WTC11 (cell line): ENCODE data around the gene BLOC1S5. TPM values are rescaled to one million over a fixed set of nuclear protein-coding genes. Genes with fewer than 3 reads are reported as not detected.

Source experiments
- ATAC-seq: fragments of 200-7000 bp; cut with Tn5 transposase; 2 replicates; pipeline ENCODE4 v1.10.0; 2021; ENCODE audit warnings: mild to moderate bottlenecking, moderate library complexity
- CTCF ChIA-PET: fragments of 300-600 bp; sonication (Branson Sonifier 250); formaldehyde crosslinking; loops from one replicate; lab custom pipeline; 2021; ENCODE audit warnings: antibody characterized with exemption; lab: Charles Lee
- POLR2A ChIA-PET: fragments of 350-600 bp; sonication (Branson Sonifier 250); formaldehyde crosslinking; loops from one replicate; lab custom pipeline; 2021; ENCODE audit warnings: antibody characterized with exemption; lab: Charles Lee
- DNase-seq: peaks from one replicate; pipeline ENCODE4 v3.0.0; 2021; ENCODE audit warnings: low spot score
- H3K27ac Mint-ChIP-seq: 2 replicates; pipeline ENCODE4 v1.8.0; 2021; ENCODE audit warnings: mixed read lengths
- H3K27me3 Mint-ChIP-seq: 2 replicates; pipeline ENCODE4 v1.8.0; 2021; ENCODE audit warnings: low read depth, mild to moderate bottlenecking, moderate library complexity, mixed read lengths
- H3K36me3 Mint-ChIP-seq: 2 replicates; pipeline ENCODE4 v1.8.0; 2021; ENCODE audit warnings: mixed read lengths
- H3K4me1 Mint-ChIP-seq: 2 replicates; pipeline ENCODE4 v1.8.0; 2022; ENCODE audit warnings: mixed read lengths
- H3K4me3 Mint-ChIP-seq: 2 replicates; pipeline ENCODE4 v1.8.0; 2021; ENCODE audit warnings: mild to moderate bottlenecking, moderate library complexity, mixed read lengths
- H3K9me3 Mint-ChIP-seq: 2 replicates; pipeline ENCODE4 v1.8.0; 2021; ENCODE audit warnings: mixed read lengths
- ETV6 ChIP-seq: sonication (generic); formaldehyde crosslinking; IDR thresholded peaks from 2 replicates; pipeline ENCODE4 v1.8.1; 2022; ENCODE audit warnings: mild to moderate bottlenecking, missing genetic modification reagents
- FOXP1 ChIP-seq: sonication (generic); formaldehyde crosslinking; IDR thresholded peaks from 2 replicates; pipeline ENCODE4 v1.8.0; 2022; ENCODE audit warnings: missing genetic modification reagents, mild to moderate bottlenecking, moderate library complexity, borderline replicate concordance
- GABPB1 ChIP-seq: sonication (generic); formaldehyde crosslinking; IDR thresholded peaks from 2 replicates; pipeline ENCODE4 v1.8.1; 2023; ENCODE audit warnings: mild to moderate bottlenecking, missing genetic modification reagents
- GRHL2 ChIP-seq: fragments of 250-450 bp; sonication (Bioruptor Pico); IDR thresholded peaks from 2 replicates; pipeline ENCODE4 v1.8.0; 2022; ENCODE audit warnings: mild to moderate bottlenecking, moderate library complexity; ENCODE audit not compliant: insufficient replicate concordance, severe bottlenecking
- JAZF1 ChIP-seq: fragments of 250-450 bp; sonication (Bioruptor Pico); IDR thresholded peaks from 2 replicates; pipeline ENCODE4 v1.9.0; 2021; ENCODE audit warnings: moderate library complexity, mild to moderate bottlenecking, inconsistent platforms
- KAT7 ChIP-seq: sonication (generic); formaldehyde crosslinking; IDR thresholded peaks from 2 replicates; pipeline ENCODE4 v1.8.1; 2023; ENCODE audit warnings: missing genetic modification reagents, mild to moderate bottlenecking, borderline replicate concordance
- NFE2L1 ChIP-seq: sonication (generic); formaldehyde crosslinking; IDR thresholded peaks from 2 replicates; pipeline ENCODE4 v1.8.1; 2023; ENCODE audit warnings: missing genetic modification reagents
- NR2C2 ChIP-seq: sonication (generic); formaldehyde crosslinking; IDR thresholded peaks from 2 replicates; pipeline ENCODE4 v1.8.0; 2022; ENCODE audit warnings: mild to moderate bottlenecking, missing genetic modification reagents
- NR3C1 ChIP-seq: sonication (generic); formaldehyde crosslinking; conservative IDR thresholded peaks from 2 replicates; pipeline ENCODE4 v1.8.1; 2023; ENCODE audit warnings: low read depth, mild to moderate bottlenecking, missing genetic modification reagents
- SMAD3 ChIP-seq: sonication (generic); formaldehyde crosslinking; IDR thresholded peaks from 2 replicates; pipeline ENCODE4 v1.8.0; 2022; ENCODE audit warnings: missing genetic modification reagents, mild to moderate bottlenecking, borderline replicate concordance
- SOX15 ChIP-seq: fragments of 250-450 bp; sonication (Bioruptor Pico); IDR thresholded peaks from 2 replicates; pipeline ENCODE4 v1.9.0; 2021; ENCODE audit warnings: mild to moderate bottlenecking
- SP1 ChIP-seq: sonication (generic); formaldehyde crosslinking; conservative IDR thresholded peaks from 2 replicates; pipeline ENCODE4 v1.8.1; 2022; ENCODE audit warnings: missing genetic modification reagents
- TEAD1 ChIP-seq: sonication (generic); formaldehyde crosslinking; IDR thresholded peaks from 2 replicates; pipeline ENCODE4 v1.8.0; 2022; ENCODE audit warnings: mild to moderate bottlenecking, missing genetic modification reagents
- TEAD4 ChIP-seq: sonication (generic); formaldehyde crosslinking; IDR thresholded peaks from 2 replicates; pipeline ENCODE4 v1.8.0; 2022; ENCODE audit warnings: mild to moderate bottlenecking, missing genetic modification reagents
- ZBTB21 ChIP-seq: sonication (generic); formaldehyde crosslinking; IDR thresholded peaks from 2 replicates; pipeline ENCODE4 v1.8.1; 2023; ENCODE audit warnings: mild to moderate bottlenecking, missing genetic modification reagents, borderline replicate concordance
- ZNF138 ChIP-seq: sonication (generic); formaldehyde crosslinking; conservative IDR thresholded peaks from 2 replicates; pipeline ENCODE4 v1.8.1; 2022; ENCODE audit warnings: mild to moderate bottlenecking, moderate library complexity, missing genetic modification reagents
- ZNF219 ChIP-seq: sonication (generic); formaldehyde crosslinking; IDR thresholded peaks from 2 replicates; pipeline ENCODE4 v1.8.0; 2023; ENCODE audit warnings: missing genetic modification reagents, mild to moderate bottlenecking, borderline replicate concordance
- ZNF423 ChIP-seq: fragments of 250-450 bp; sonication (Bioruptor Pico); IDR thresholded peaks from 2 replicates; pipeline ENCODE4 v2.1.2; 2022; ENCODE audit warnings: mild to moderate bottlenecking, moderate library complexity
- total RNA-seq: library from RNA; stranded (reverse); gene quantifications from 3 replicates; pipeline ENCODE4 v1.2.3, GENCODE V29; 2021
- TF ChIP-seq, protein P1 (sequence below): sonication (generic); formaldehyde crosslinking; IDR thresholded peaks from 2 replicates; pipeline ENCODE4 v1.8.1; 2023; ENCODE audit warnings: mild to moderate bottlenecking, missing genetic modification reagents, moderate library complexity
- TF ChIP-seq, protein P2 (sequence below): fragments of 250-450 bp; sonication (Bioruptor Pico); conservative IDR thresholded peaks from 2 replicates; pipeline ENCODE4 v1.9.0; 2021; ENCODE audit warnings: mild to moderate bottlenecking
- TF ChIP-seq, protein P3 (sequence below): sonication (generic); formaldehyde crosslinking; IDR thresholded peaks from 2 replicates; pipeline ENCODE4 v1.8.0; 2022; ENCODE audit warnings: mild to moderate bottlenecking, missing genetic modification reagents
- TF ChIP-seq, protein P4 (sequence below): sonication (generic); formaldehyde crosslinking; conservative IDR thresholded peaks from 2 replicates; pipeline ENCODE4 v1.8.1; 2022; ENCODE audit warnings: mild to moderate bottlenecking, missing genetic modification reagents

Gene BLOC1S5
- total RNA-seq, 1 experiment from 2014 or later = 17.9 TPM

DNA sequence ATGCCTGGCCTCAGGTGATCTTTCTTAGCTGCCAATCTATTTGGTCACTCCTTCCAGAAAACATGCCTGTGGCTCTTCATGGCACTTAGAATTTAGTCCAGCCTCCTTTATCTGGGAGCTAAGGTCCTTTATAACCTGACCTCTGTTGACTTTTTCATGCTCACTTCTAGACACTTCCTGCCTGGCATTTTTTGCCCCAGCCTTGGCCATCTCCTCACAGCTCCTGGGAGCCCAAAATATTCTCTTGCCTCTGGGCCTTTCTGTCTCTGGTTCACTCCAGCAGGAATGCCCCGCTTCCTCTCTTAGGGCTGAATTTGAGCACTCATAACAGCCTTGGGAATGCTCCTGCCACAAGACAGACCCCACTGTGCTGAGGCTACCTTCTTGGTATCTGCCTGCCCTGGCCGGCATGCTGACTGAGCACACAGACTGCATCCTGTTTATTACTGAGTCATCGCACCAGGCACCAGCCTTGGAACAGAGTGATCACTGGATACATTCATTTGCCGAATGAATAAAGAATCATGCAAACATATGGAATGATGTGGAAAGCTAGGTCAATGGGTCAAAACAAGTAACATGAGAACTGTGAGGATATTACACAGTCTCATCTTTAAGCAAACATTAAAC, 44.0 kb upstream of the BLOC1S5 start:
- H3K27me3 Mint-ChIP-seq = no peaks in the 10 kb centered on the region
- DNase-seq = no peak
- peaks cover 4% of the 10 kb centered on the region for H3K4me1 Mint-ChIP-seq
- ChIA-PET POLR2A (no interaction called here), CTCF (interaction anchor here (0.6 kb wide), 1 partner anchor 95 kb away, joined by 4 read pairs; no protein-coding TSS in a partner anchor)
- H3K4me3 Mint-ChIP-seq = no peak overlapping the region
- H3K36me3 Mint-ChIP-seq = no peaks in the 10 kb centered on the region
- ATAC-seq = no peak
- TF ChIP-seq GABPB1 (CRISPR knock-in tag) (peak; percentile 78), ZNF423 (CRISPR knock-in tag) (no peak), TEAD1 (no peak)
- peaks cover 13% of the 10 kb centered on the region for H3K9me3 Mint-ChIP-seq
- H3K27ac Mint-ChIP-seq = no peak overlapping the region

DNA sequence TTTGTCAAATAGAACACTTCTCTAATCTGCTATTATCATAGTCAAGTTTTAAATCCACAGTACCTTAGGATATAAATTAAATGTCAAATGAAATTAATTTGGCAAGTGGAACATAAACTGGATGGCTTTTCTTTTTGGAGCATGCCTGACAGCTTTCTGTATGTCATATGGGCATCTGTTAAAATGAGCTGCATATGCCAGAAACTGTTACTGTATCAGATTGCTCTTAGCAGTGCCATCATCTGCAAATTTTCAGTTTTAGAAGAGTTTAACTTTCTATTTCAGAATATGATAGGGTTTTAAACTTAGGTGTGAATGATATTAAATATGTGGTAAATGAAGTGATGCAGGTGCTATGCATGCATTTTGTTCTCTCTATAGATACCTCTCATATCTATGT, 41.6 kb upstream of the BLOC1S5 start:
- POLR2A ChIA-PET = no interaction called here
- TF ChIP-seq NR2C2 (CRISPR knock-in tag) = no peak
- TF ChIP-seq, protein P1, sequence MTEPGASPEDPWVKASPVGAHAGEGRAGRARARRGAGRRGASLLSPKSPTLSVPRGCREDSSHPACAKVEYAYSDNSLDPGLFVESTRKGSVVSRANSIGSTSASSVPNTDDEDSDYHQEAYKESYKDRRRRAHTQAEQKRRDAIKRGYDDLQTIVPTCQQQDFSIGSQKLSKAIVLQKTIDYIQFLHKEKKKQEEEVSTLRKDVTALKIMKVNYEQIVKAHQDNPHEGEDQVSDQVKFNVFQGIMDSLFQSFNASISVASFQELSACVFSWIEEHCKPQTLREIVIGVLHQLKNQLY (CRISPR knock-in tag) = no peak
- no peak for TF ChIP-seq NR3C1
- TF ChIP-seq ETV6 (CRISPR knock-in tag) = no peak
- no peak for TF ChIP-seq ZBTB21 (CRISPR knock-in tag)
- TF ChIP-seq, protein P2, sequence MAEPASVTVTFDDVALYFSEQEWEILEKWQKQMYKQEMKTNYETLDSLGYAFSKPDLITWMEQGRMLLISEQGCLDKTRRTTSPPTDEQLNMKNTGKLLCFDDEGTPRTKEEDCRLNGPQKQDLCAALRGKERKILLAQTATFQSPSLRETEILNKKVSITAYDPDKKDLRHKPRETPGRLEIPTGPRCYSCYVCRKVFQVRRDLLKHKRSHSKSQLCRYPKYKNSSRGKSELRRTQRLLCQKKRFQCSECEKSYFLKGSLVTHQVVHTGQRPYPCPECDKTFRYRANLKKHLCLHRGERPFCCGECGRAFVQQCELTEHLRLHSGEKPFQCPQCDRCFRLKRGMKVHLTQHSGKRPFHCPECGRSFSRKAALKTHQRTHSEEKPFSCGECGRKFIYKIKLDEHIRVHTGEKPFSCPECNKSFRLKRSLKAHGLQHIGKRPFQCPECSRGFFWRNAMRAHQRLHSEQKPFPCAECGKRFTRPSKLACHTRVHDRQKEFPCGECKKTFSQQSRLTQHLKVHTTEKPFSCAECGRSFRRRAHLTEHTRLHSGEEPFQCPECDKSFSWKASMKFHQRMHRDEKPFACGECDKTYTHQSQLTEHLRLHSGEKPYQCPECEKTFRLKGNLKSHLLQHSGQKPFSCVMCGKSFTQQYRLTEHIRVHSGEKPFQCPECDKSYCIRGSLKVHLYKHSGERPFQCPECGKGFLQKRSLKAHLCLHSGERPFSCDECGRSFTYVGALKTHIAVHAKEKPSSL (CRISPR knock-in tag) = no peak
- TF ChIP-seq, all 79 proteins: peak for 0
- H3K4me3 Mint-ChIP-seq = no peak overlapping the region
- ATAC-seq (no peak), DNase-seq (no peak)
- H3K9me3 Mint-ChIP-seq = peaks cover 13% of the 10 kb centered on the region
- H3K4me1 Mint-ChIP-seq = peaks cover 16% of the 10 kb centered on the region
- no peaks in the 10 kb centered on the region for H3K27me3 Mint-ChIP-seq
- CTCF ChIA-PET = no interaction called here
- no peak overlapping the region for H3K27ac Mint-ChIP-seq
- H3K36me3 Mint-ChIP-seq = peaks cover 1% of the 10 kb centered on the region

DNA sequence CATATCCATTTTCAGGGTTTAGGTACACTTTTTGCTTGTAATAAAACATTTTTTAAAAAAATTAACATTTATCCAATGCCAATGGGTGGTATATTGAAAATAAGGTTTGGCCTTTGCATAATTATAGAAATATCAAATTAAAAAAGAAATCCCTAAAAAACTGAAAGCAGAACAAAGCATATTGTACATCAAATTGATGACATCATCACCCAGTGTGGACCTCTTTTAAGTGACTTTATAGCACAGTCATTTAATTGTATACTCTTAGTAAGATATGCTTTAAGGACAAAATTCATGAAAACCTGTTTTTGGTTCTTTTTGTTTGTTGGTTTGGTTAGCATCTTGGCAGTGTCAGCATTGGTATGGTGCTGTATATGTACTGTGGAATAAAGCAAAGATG, 39.5 kb upstream of the BLOC1S5 start:
- H3K4me1 Mint-ChIP-seq = peaks cover 27% of the 10 kb centered on the region
- H3K27ac Mint-ChIP-seq = no peak overlapping the region
- H3K9me3 Mint-ChIP-seq = peaks cover 13% of the 10 kb centered on the region
- no peak for TF ChIP-seq SMAD3 (CRISPR knock-in tag)
- TF ChIP-seq, all 79 proteins: peak for 0
- Mint-ChIP-seq H3K36me3 (peaks cover 11% of the 10 kb centered on the region), H3K4me3 (no peak overlapping the region), H3K27me3 (no peaks in the 10 kb centered on the region)
- ChIA-PET POLR2A (no interaction called here), CTCF (no interaction called here)
- ATAC-seq (no peak), DNase-seq (no peak)

DNA sequence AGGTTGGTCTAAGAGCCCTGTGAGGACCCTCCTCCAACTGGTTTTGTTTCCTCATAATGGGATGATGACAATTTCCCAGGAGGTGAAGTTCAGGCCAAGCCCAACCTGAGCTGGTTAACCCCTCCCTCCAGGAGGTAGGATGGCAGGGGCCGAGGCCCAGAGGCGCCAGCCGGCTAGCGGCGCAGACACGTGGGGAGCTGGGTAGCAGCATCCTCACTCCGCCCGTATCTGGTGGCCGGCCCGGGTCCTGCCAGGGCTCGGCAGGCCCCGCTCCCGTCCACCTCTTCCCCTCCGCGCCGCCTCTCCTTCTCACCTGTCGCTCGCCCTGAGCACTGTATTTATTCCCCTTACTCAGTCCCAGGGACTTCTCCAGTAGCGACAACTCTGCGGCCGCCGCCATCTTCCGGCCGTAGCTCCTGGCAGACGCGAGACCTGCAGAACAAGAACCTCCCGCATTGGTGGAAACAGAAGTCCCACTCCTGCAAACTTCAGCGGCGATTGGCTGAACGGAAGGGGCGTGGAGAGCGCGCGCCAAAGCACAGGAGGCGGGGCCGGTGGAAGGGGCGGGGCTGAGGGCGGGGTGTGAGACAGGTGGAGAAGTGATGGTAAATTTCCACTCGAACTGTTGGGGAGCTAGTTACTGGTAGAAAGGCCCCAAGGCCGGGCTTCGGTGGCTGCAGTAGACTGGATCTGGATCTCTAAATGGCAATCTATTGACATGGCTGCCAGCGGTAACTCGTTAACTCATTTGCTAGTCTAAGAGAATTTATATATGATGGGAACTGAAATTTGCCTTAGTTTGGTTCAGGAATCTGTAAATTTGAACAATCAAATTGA, 38.2 kb upstream of the BLOC1S5 start, which contains the start of gene EEF1E1:
Gene EEF1E1, minus strand, starts transcription at position 427 of the 837 bp plus-strand sequence. Its CDS starts 27 bp downstream, at position 400.
- H3K36me3 Mint-ChIP-seq = peaks cover 16% of the 10 kb centered on the region
- CTCF ChIA-PET = interaction anchor here (0.8 to 1.4 kb wide), 5 partner anchors 29 to 116 kb away, joined by 3 to 10 read pairs (median 4); partner anchors contain the start of gene BLOC1S5
- H3K27me3 Mint-ChIP-seq = no peaks in the 10 kb centered on the region
- H3K9me3 Mint-ChIP-seq = peaks cover 11% of the 10 kb centered on the region
- DNase-seq = peak; percentile 97
- peaks cover 32% of the 10 kb centered on the region for H3K4me1 Mint-ChIP-seq
- H3K27ac Mint-ChIP-seq = peak within 1 kb of the TSS; percentile 98
- ATAC-seq = peak; percentile 96
- POLR2A ChIA-PET = interaction anchor here (0.5 to 1.7 kb wide), 6 partner anchors 17 to 402 kb away, joined by 3 to 9 read pairs (median 3); partner anchors contain the start of gene BLOC1S5
- peak within 1 kb of the TSS; percentile 98 for H3K4me3 Mint-ChIP-seq
- TF ChIP-seq, protein P3, sequence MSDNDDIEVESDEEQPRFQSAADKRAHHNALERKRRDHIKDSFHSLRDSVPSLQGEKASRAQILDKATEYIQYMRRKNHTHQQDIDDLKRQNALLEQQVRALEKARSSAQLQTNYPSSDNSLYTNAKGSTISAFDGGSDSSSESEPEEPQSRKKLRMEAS (CRISPR knock-in tag) = peak; percentile 94
- no peak; the same call in 1 of the 2 replicates for TF ChIP-seq GABPB1 (CRISPR knock-in tag)
- TF ChIP-seq, protein P4, sequence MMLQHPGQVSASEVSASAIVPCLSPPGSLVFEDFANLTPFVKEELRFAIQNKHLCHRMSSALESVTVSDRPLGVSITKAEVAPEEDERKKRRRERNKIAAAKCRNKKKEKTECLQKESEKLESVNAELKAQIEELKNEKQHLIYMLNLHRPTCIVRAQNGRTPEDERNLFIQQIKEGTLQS = no peak
- no peak for TF ChIP-seq JAZF1 (CRISPR knock-in tag)
- peak; percentile 84 for TF ChIP-seq SP1 (CRISPR knock-in tag)
- no peak for TF ChIP-seq GRHL2 (CRISPR knock-in tag)
- TF ChIP-seq, protein P2 (CRISPR knock-in tag) = no peak
- no peak for TF ChIP-seq ZNF138 (CRISPR knock-in tag)
- 0 out of 2 replicates have a peak, but pooled peaks have one; percentile 16 for TF ChIP-seq TEAD4 (CRISPR knock-in tag)
- TF ChIP-seq NFE2L1 (CRISPR knock-in tag) = peak; percentile 81; the same call in 1 of the 2 replicates
- peak; percentile 50; the same call in 1 of the 2 replicates for TF ChIP-seq FOXP1 (CRISPR knock-in tag)
- TF ChIP-seq KAT7 (CRISPR knock-in tag) = no peak
- TF ChIP-seq SOX15 = no peak
- TF ChIP-seq ZNF219 = no peak
